Endothelial cell of umbilical vein (primary cell): ENCODE measurements around the gene CTBP2.

ENCODE experiments used
- CTCF ChIP-seq, 2 donors: IDR thresholded peaks; 1 replicate in 1 of 2; 2 replicates in 1 of 2; pipeline ENCODE4 v1.5.1; 2011; ENCODE audit warnings: low read length in 2 of 2, mild to moderate bottlenecking in 2 of 2, moderate library complexity in 2 of 2, control low read depth in 1 of 2, inconsistent platforms in 1 of 2, low read depth in 1 of 2; ENCODE audit not compliant: insufficient read depth in 1 of 2; ENCODE audit errors: extremely low read depth in 1 of 2
- JUN ChIP-seq: IDR thresholded peaks from 2 replicates; pipeline ENCODE4 v1.6.1; 2011; ENCODE audit warnings: borderline replicate concordance, low read depth; ENCODE audit not compliant: insufficient read length, insufficient read depth
- MAX ChIP-seq: IDR thresholded peaks from 2 replicates; pipeline ENCODE4 v1.6.1; 2011; ENCODE audit not compliant: insufficient read depth, insufficient read length
- POLR2A ChIP-seq: IDR thresholded peaks from 2 replicates; pipeline ENCODE4 v1.6.1; 2012; ENCODE audit warnings: low read depth, mild to moderate bottlenecking, control low read depth, low read length
- POLR2AphosphoS5 ChIP-seq: IDR thresholded peaks from 2 replicates; pipeline ENCODE4 v1.6.1; 2012; ENCODE audit warnings: low read depth, mild to moderate bottlenecking, control low read depth, low read length, moderate library complexity; ENCODE audit not compliant: insufficient read depth

DNA sequence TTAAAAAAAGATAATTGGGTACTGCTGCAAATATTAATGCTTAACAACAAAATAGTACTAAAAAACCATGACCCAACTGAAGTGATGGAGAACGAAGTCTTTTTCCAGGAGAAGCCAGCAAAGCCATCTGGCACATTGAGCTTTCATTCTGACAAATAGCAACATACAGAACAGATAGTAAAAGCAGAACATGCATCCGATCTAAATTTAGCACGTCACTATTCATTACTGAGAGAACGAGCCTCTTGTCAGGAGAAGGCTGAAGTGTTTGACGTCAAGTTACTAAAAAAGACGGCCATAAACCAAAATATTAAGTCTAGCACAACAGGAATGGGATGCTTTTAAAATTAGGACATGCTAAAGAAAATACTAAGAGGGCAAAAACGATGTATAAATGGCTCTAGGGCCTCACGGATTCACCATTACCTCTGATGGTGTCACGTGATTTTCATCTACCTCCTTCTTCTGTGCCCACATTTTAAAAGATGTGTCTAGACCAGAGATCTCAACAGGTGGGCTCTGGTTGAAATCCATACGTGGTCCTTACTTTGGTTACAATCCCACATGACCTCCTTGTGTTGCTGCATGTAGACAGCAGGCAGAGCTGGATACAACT is 52.3 kb downstream of the CTBP2 start:
- TF ChIP-seq CTCF (IDR thresholded peaks at IDR 0.05; ENCODE audit: extremely low read depth in 1 of 2, insufficient read depth in 1 of 2, low read depth in 1 of 2, low read length in 2 of 2): no peak
- no peak for TF ChIP-seq MAX
- no peak for TF ChIP-seq JUN
- no peak for TF ChIP-seq POLR2A
- no peak for TF ChIP-seq POLR2AphosphoS5
